HG03039 (cell line): ENCODE results near the gene ANKUB1.

ENCODE experiments used
- ATAC-seq: cut with Tn5 transposase; IDR thresholded peaks from one replicate; pipeline ENCODE4 v1.9.1; 2021; ENCODE audit warnings: mild to moderate bottlenecking, moderate library complexity; ENCODE audit not compliant: unreplicated experiment

Gene ANKUB1

GRCh38 chr3:149765762-149766334 lies 26.5 kb downstream of the ANKUB1 start:
- no peak for ATAC-seq

GRCh38 chr3:149764302-149764701 lies 28.1 kb downstream of the ANKUB1 start:
- no peak for ATAC-seq

GRCh38 chr3:149763565-149764195 lies 28.7 kb downstream of the ANKUB1 start:
- no peak for ATAC-seq

GRCh38 chr3:149753717-149754116 lies 38.6 kb downstream of the ANKUB1 start:
- ATAC-seq, result no peak

- no peak for ATAC-seq
These were observed 39.6 kb downstream of the ANKUB1 start for GRCh38 chr3:149752788-149753136.

- ATAC-seq, result peak; percentile 96
These were observed 40.1 kb downstream of the ANKUB1 start, which contains the start of gene COMMD2 for GRCh38 chr3:149752051-149752787. TSS of gene COMMD2 (minus strand) at chr3:149752489. CDS start at chr3:149752444, 45 bp downstream.

GRCh38 chr3:149751551-149751950 lies 40.8 kb downstream of the ANKUB1 start:
- ATAC-seq, result no peak

GRCh38 chr3:149744606-149745005 lies 47.7 kb downstream of the ANKUB1 start:
- ATAC-seq, result no peak

- ATAC-seq, result no peak
These were observed 48.2 kb downstream of the ANKUB1 start for GRCh38 chr3:149744151-149744550.

GRCh38 chr3:149739396-149739795 lies 53.0 kb downstream of the ANKUB1 start:
- ATAC-seq, result no peak

- no peak for ATAC-seq
These were observed 53.5 kb downstream of the ANKUB1 start for GRCh38 chr3:149738876-149739275.

GRCh38 chr3:149736953-149737205 lies 55.5 kb downstream of the ANKUB1 start:
- no peak for ATAC-seq

GRCh38 chr3:149736175-149736952 lies 56.0 kb downstream of the ANKUB1 start:
- no peak for ATAC-seq

- ATAC-seq, result no peak
These were observed 60.1 kb downstream of the ANKUB1 start for GRCh38 chr3:149732234-149732633.

- ATAC-seq, result no peak
These were observed 64.7 kb downstream of the ANKUB1 start for GRCh38 chr3:149727656-149728055.

- peak; percentile 77 for ATAC-seq
These were observed 65.5 kb downstream of the ANKUB1 start for GRCh38 chr3:149726716-149727407.

GRCh38 chr3:149723781-149724180 lies 68.6 kb downstream of the ANKUB1 start:
- no peak for ATAC-seq

GRCh38 chr3:149720918-149721317 lies 71.4 kb downstream of the ANKUB1 start:
- no peak for ATAC-seq

- ATAC-seq, result no peak
These were observed 74.8 kb downstream of the ANKUB1 start for GRCh38 chr3:149717391-149718056.

- no peak for ATAC-seq
These were observed 75.4 kb downstream of the ANKUB1 start for GRCh38 chr3:149716984-149717383.

GRCh38 chr3:149715247-149715646 lies 77.1 kb downstream of the ANKUB1 start:
- ATAC-seq, result no peak
